ENCODE measurements around the gene ZNF474.

ZNF474 gene

GRCh38 chr5:122140900-122141299 is 11.6 kb downstream of the ZNF474 start:
- Histone ChIP-seq H3K27me3 (ENCODE audit: control insufficient read depth, insufficient read depth, low read length) (no peaks in the 10 kb centered on the region), H3K4me3 (ENCODE audit: low read depth, low read length) (no peak overlapping the region), H3K9ac (no peak overlapping the region), H3K9me3 (ENCODE audit: control insufficient read depth, low read length) (no peaks in the 10 kb centered on the region), H3K4me2 (ENCODE audit: low read length) (no peak overlapping the region), H3K4me1 (no peaks in the 10 kb centered on the region), H3K79me2 (no peaks in the 10 kb centered on the region), H3K27ac (no peak overlapping the region), H2AFZ (no peak overlapping the region), H3K36me3 (ENCODE audit: control insufficient read depth, insufficient read depth, low read length) (no peaks in the 10 kb centered on the region)
- no peak for TF ChIP-seq CTCF (IDR thresholded peaks at IDR 0.05)

- H3K9me3 ChIP-seq (ENCODE audit: control insufficient read depth, low read length): no peaks in the 10 kb centered on the region
- H3K27me3 ChIP-seq (ENCODE audit: control insufficient read depth, insufficient read depth, low read length): no peaks in the 10 kb centered on the region
- no peak overlapping the region for H2AFZ ChIP-seq
- TF ChIP-seq CTCF (IDR thresholded peaks at IDR 0.05): no peak
- no peaks in the 10 kb centered on the region for H3K4me1 ChIP-seq
- no peak overlapping the region for H3K4me3 ChIP-seq (ENCODE audit: low read depth, low read length)
- H3K79me2 ChIP-seq: no peaks in the 10 kb centered on the region
- H3K4me2 ChIP-seq (ENCODE audit: low read length): no peak overlapping the region
- no peaks in the 10 kb centered on the region for H3K36me3 ChIP-seq (ENCODE audit: control insufficient read depth, insufficient read depth, low read length)
- H3K9ac ChIP-seq: no peak overlapping the region
- H3K27ac ChIP-seq: no peak overlapping the region
Measured at GRCh38 chr5:122141751-122142150, 12.4 kb downstream of the ZNF474 start.

GRCh38 chr5:122142480-122143164 is 13.3 kb downstream of the ZNF474 start:
- Histone ChIP-seq H3K36me3 (ENCODE audit: control insufficient read depth, insufficient read depth, low read length) (no peaks in the 10 kb centered on the region), H2AFZ (no peak overlapping the region), H3K9ac (no peak overlapping the region), H3K4me1 (no peaks in the 10 kb centered on the region), H3K9me3 (ENCODE audit: control insufficient read depth, low read length) (no peaks in the 10 kb centered on the region), H3K27ac (no peak overlapping the region), H3K4me2 (ENCODE audit: low read length) (no peak overlapping the region), H3K4me3 (ENCODE audit: low read depth, low read length) (no peak overlapping the region), H3K79me2 (no peaks in the 10 kb centered on the region), H3K27me3 (ENCODE audit: control insufficient read depth, insufficient read depth, low read length) (no peaks in the 10 kb centered on the region)
- TF ChIP-seq CTCF (IDR thresholded peaks at IDR 0.05): no peak

- TF ChIP-seq CTCF (IDR thresholded peaks at IDR 0.05): no peak
- no peak overlapping the region for H3K4me2 ChIP-seq (ENCODE audit: low read length)
- H2AFZ ChIP-seq: no peak overlapping the region
- H3K4me3 ChIP-seq (ENCODE audit: low read depth, low read length): no peak overlapping the region
- H3K27ac ChIP-seq: no peak overlapping the region
- H3K9ac ChIP-seq: no peak overlapping the region
- H3K36me3 ChIP-seq (ENCODE audit: control insufficient read depth, insufficient read depth, low read length): no peaks in the 10 kb centered on the region
- no peaks in the 10 kb centered on the region for H3K27me3 ChIP-seq (ENCODE audit: control insufficient read depth, insufficient read depth, low read length)
- no peaks in the 10 kb centered on the region for H3K9me3 ChIP-seq (ENCODE audit: control insufficient read depth, low read length)
- no peaks in the 10 kb centered on the region for H3K4me1 ChIP-seq
- no peaks in the 10 kb centered on the region for H3K79me2 ChIP-seq
Measured at GRCh38 chr5:122144236-122144635, 14.9 kb downstream of the ZNF474 start.

GRCh38 chr5:122145906-122146305 is 16.6 kb downstream of the ZNF474 start:
- no peaks in the 10 kb centered on the region for H3K27me3 ChIP-seq (ENCODE audit: control insufficient read depth, insufficient read depth, low read length)
- H3K79me2 ChIP-seq: no peaks in the 10 kb centered on the region
- no peak overlapping the region for H3K9ac ChIP-seq
- H3K4me3 ChIP-seq (ENCODE audit: low read depth, low read length): no peak overlapping the region
- H2AFZ ChIP-seq: no peak overlapping the region
- H3K9me3 ChIP-seq (ENCODE audit: control insufficient read depth, low read length): no peaks in the 10 kb centered on the region
- H3K27ac ChIP-seq: no peak overlapping the region
- H3K4me2 ChIP-seq (ENCODE audit: low read length): no peak overlapping the region
- no peaks in the 10 kb centered on the region for H3K4me1 ChIP-seq
- TF ChIP-seq CTCF (IDR thresholded peaks at IDR 0.05): no peak
- H3K36me3 ChIP-seq (ENCODE audit: control insufficient read depth, insufficient read depth, low read length): no peaks in the 10 kb centered on the region

All from parathyroid adenoma (tissue), 2 donors.